SIG-M5 (cell line): Measurements from ENCODE around the gene FAM151A.

Source experiments
- DNase-seq: peaks from one replicate; lab custom pipeline; 2025; lab: John Stamatoyannopoulos, UW

Gene FAM151A

DNA sequence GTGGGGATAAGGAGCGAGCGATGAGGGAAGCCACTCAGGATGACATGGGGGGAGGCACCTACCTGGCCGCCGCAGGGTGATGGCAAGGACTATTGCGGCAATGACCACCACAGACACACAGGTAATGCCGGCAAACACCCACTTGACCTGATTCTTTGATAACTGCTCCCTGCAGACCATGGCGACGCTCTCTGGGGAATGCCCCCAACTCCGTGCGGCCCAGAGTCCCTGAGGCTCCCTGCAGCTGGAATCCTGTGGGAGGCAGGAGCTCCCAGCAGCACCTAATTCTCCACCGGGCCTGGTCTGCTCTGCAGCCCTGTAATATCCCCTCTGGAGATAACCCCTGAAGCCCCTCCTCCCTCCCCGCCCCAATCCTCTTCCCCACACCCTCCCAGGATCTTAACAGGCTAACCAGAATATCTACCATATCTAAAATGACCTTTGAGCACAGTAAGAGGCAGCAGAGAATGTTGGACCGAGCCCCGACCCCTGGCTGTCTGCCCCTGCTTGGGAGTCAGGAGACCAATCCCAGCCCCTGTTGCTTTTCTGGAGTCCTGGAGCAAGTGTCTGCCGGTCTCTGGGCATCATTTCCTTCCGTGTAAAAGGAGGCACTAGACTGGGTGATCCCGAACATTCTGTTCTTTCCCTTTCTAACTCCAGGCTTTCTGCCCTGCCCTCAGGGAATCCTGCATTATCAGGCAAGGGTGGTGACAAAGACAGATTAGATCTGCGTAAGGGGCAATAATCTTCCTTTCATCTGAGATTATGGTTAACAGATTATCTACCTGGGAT is at the start of gene FAM151A:
Gene FAM151A, minus strand, starts transcription at position 310 of the 792 bp plus-strand sequence. Its CDS starts 130 bp downstream, at position 180.
- DNase-seq = no peak

DNA sequence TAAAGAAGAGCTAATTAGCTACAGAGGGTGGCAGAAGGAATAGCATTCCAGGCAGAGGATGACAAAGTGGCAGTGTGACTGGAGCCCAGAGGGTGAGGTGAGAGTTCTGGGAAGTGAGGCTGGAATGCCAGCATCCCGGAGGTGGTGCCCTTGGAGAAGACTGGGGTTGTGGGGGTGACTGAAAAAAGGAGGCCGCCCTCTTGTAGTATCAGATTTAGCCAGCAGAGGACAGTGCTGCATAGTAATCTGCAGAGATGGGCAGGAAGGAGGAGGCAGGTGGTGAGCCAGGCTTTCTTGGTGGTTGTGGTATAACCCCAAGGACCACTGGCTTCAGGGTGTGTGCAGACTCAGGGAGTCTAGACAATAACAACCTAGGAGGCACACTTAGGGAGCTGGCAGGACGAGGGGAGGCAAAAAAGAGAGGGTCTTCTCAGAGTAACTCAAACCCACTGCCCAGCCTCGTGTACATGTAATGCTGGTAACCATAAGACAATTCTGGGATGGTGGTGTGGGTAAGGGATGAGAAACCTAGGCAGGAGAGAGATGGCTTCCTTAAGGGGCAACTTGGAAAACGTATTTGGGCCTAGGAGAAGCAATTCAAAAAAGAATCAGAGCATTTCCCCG is 48.8 kb upstream of the FAM151A start:
- no peak for DNase-seq

DNA sequence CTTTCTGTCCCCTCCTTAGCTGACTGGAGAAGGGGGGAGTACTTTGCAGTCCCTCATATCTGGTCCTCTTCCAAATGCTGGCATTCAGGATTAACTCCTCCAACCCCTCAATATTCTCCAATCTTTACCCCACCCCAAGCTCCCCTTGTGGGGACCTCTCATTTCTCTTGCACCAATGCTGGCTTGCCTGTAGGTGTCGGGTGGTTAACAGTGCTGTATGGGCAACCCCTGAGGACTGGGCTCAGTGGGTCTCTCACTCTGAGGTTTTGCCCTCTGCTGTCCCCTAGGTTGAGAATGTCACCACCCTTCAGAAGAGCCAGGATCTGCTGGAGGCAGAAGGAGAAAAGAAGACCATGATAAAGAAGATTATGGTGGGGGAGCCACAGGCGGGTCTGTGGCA is 45.2 kb upstream of the FAM151A start:
- no peak for DNase-seq

DNA sequence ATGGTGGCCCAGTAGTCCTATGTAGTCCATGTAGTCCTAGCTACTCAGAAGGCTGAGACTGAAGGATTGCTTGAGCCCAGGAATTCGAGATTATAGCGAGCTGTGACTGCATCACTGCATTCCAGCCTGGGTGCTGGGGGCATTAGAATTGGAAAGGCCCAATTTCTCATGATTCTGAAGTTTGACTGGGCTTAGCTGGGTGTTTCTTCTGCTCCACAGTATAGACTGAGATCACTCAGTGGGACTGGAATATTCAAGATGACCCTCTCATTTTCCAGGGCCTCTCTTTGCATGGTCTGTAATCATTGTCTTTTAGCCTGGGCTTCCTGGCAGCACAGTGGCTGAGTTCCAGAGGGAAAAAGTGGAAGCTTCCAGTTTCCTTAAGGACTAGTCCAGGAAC is 44.5 kb upstream of the FAM151A start:
- no peak for DNase-seq

DNA sequence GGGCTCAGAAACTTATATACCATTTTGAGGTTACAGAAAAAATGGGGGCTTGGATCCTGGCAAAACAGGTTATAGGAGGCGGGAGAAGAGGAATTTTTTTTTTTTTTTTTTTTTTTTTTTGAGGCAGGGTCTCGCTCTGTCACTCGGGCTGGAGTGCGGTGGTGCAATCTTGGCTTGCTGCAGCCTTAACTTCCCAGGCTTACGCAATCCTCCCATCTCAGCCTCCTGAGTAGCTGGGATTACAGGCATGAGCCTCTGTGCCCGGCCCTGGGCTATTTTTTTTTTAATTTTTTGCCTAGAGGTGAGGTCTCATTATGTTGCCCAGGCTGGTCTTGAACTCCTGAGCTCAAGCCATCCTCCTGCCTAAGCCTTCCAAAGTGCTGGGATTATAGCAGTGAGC is 43.0 kb upstream of the FAM151A start:
- no peak for DNase-seq

DNA sequence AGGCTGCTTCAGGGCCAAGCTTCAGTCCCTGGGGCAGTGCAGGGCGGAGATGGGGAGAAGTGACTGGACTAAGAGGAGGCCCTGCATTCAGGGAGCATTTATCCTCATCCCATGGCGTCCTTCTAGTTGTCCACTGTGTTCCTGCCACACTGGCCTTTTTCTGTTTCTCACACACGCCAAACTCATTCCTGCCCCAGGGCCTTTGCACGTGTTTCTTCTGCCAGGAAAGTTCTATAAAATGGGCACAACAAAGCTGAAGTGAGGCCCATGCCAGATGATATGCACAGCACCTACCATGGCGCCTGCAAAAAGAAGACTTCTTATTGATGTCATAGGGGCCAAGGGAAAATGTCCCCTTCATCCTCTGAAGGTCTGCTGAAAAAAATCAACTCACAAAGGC is 42.5 kb upstream of the FAM151A start:
- no peak for DNase-seq

DNA sequence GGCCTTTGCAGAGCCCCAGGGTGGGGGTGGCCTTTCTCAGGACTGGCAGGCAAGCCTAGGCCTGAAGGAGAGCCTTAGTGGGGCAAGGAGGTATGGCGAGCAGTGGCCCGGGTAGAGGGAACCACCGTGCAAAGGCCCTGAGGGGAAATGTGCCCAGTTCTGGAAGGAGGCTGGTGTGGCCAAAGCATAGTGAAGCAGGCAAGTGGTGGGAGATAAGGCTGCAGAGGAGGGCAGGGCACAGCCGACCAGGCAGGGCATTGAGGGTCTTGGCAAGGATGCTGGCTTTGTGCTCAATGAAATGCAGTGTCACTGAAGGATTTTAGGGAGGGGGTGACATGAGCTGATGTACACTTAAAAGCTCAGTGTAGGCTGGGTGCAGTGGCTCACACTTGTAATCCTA is 41.0 kb upstream of the FAM151A start:
- no peak for DNase-seq

DNA sequence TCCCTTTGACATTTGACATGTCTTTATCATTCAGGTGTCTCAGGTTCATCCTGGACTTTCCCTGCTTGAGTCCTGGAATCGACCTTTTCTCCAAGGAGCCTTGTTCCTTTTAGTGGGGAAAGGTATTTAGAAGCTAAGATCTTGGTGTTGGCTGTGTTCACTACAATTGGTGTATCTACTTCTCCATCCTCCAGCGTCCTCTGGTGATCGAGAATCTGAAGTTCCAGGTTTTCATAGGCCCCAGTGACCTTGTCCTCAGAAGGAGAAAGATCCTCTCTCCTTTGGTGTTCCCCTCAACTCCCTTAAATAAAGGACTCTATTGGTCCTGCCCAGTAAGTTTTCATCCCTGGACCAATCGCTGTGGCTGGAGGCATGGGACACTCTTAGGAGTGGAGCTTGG is 40.4 kb upstream of the FAM151A start:
- no peak for DNase-seq

DNA sequence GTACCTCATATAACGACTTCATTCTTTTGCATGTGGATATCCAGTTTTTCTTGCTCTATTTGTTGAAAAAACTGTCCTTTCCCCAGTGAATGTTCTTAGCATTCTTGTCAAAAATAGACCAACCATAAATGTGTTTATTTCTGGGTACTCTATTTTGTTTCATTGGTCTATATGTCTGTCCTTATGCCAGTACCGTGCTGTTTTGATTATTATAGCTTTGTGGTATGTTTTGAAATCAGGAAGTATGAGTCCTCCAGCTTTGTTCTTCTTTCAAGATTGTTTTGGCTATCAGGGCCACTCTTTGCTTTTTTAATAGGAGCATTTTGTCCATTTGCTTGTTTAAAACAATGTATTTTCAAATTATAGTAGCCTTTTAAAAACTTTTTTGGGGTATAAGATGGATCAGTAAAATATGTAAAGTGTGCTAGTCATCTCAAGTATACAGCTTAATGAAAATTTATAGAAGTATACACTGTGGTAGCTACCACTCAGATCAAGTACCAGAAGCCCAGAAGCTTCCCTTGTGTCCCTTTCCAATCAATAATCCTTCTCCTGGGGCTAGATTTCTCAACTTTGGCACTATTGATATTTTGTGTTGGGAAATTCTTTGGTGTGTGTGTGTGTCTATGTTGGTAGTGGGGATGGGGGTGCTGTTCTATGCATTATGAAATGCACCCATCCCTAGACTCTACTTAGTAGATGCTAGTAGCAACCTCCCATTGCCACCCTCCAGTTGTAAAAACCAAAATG is 35.0 kb upstream of the FAM151A start:
- no peak for DNase-seq

DNA sequence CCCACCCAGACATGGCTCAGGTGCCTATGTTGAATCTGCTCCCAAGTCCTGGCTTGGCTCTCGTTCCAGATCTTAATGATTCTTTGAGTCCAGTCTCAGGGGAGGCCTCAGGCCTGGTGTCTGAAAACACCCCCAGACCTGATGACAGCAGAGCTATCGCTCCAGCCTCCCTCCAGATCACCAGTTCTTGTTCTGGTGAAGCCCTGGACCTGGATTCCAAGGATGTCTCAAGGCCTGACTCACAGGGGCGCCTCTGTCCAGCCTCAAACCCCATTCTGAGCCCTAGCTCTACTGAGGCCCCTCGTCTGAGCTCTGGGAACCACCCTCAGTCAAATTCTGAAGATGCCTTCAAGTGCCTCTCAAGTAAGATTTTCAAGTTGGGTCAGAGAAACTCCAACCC is 29.7 kb upstream of the FAM151A start:
- no peak for DNase-seq

DNA sequence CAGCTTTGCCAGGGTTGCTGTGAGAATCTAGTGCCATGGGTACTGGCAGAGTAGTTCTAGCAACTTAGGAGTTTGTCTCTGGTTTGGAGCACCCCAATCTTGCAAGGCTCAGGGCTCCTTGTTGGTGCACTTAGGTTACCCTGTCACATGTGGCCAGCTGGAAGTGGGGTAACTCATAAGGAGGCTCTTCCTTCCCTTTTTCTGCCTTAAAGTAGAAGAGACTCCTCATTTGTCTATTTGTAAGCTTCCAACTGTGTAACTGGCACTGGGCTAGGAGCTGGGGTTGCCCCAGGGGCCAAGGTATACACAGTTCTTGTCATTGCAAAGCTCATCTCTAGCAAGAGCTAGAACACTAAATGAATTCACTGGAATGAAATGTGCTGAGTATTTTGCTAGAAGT is 28.8 kb upstream of the FAM151A start:
- DNase-seq = no peak

DNA sequence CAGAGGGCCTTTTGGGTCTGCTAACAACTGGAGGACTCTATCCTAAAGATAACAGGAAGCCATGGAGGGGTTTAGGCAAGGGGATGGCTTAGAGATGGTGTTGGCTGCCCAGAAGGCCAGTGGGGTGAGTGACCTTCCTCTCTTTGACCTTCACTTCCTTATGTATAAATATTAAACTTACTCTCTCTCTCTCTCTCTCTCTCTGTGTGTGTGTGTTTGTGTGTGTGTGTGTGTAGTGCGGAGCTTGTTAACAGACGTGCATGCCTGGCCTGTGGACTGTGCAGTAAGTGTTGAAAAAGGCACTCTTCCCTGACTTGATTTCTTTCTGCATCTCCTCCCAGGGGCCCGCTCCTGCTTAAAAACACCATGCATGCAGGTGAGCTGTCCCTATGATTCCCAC is 28.3 kb upstream of the FAM151A start:
- no peak for DNase-seq

DNA sequence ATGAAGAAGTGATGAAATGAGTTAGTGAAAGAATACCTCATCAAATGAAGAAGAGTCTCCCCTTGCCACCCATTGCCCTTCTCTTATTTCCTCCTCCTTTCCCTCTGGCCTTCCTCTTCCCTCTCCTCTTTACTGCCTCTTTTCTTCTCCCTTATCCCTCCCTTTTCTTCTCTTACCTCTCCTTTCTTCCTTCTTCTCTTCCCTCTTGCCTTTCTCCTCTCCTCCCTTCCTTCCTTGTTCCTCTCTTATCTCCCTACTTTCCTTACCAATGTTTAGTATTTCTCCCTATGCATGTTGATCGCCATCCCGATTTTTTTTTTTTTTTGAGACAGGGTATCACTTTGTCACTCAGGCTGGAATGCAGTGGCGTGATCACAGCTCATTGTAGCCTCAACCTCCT is 27.1 kb upstream of the FAM151A start:
- no peak for DNase-seq

DNA sequence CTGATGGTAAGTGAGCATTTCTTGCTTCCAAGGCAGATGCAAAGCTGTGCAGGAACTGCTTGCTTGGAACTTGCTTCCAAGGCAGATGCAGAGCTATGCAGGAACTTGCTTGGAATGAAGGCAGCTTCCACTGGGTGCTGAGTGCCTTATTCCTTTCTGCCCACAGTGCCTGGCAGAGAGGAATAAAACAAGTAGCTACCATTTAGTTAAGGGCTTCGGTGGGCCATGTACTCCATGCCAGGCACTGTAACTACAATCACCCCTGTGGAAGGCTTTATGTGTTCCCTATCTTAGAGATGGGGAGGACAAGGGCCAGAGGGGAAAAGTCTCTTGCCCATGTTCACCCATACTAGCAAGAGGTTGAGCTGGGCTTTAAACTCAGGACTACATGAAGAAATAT is 26.6 kb upstream of the FAM151A start:
- DNase-seq = no peak

DNA sequence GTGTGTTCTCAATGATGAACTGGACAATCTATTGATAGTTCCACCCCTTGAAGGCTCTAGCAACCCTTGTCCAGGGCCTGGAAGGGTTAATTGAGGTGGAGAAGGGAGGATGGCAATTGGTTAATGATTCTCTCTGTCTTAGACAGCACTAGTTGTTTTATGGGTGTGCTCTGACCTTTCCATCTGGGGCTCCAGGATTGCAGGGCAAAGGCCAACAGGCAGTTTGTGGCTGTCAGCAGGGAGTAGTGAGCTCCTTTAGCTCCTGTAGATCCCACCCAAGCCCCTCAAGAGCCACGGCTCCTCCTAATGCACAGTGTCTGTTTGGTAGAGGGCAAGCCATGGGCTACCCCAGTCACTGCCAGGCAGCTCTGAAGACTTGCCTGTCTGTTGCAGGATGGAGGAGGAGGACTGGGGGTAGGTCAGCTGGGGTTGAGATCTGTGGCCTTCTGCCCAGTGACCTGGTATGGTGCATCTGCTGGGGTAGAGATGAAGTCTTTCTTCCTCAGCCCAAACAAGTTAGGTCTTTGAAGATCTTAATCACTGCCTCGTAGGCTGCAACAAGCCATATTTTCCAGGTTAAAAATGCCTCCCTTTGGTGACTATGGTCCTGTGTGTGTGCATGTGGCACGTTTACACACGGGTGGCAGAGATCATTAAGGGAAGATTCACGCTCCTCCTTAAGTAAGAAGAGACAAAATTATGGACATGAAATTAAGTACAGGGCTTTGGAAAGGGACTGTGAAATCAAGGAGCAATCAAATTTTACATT is 26.0 kb upstream of the FAM151A start:
- no peak for DNase-seq

DNA sequence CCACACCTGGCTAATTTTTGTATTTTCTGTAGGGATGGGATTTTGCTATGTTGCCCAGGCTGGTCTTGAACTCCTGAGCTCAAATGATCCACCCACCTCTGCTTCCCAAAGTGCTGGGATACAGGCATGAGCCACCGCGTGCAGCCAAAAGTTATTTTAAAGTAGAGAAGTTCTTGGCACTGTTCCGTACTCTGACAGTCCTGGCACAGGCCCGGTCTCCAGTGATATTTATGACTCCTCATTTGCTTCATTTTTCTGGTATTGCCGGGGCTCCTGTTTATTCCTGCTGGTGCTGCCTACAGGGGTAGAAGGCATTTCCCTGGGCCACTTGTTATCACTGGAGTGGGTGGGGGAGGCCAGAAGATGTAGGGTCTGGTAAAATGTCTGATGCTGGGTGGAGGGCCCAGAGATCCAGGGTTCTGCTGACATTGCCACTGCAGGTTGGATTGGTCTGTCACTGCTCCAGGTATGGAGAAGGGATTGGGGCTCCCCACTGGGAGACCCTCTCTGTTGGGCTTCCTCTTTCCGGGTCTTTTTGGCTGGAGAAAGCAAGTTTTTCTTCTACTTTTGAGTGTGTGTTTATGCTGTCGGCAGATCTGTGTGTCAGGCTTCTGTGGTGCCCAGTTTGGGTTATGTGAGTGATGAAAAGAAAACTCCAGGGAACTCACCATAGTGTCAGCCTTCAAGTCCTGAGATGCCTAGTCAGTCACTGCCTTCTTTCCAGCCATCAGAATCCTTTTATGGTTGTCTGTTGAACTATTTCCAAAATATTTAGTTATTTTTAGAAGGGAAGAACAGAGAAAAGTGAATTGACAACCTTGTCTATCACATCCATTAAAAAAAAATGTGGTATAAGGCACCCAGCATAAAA is 22.7 kb upstream of the FAM151A start:
- no peak for DNase-seq

DNA sequence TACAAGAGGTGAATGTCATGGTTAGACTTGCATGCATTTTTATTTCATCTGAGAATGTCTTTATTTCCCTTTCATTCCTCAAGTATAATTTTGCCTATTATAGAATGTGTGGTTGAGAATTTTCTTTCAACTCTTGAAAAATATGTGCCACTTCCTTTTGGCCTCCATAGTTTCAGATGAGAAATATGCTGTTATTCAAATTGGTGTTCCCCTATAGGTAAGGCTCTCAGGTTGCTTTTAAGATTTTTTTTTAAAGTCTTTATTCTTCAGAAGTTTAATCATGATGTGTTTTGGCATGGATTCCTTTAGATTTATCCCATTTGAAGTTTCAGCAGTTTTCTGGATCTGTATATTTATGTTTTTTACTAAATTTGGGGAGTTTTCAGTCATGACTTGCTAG is 20.4 kb upstream of the FAM151A start:
- DNase-seq = no peak

DNA sequence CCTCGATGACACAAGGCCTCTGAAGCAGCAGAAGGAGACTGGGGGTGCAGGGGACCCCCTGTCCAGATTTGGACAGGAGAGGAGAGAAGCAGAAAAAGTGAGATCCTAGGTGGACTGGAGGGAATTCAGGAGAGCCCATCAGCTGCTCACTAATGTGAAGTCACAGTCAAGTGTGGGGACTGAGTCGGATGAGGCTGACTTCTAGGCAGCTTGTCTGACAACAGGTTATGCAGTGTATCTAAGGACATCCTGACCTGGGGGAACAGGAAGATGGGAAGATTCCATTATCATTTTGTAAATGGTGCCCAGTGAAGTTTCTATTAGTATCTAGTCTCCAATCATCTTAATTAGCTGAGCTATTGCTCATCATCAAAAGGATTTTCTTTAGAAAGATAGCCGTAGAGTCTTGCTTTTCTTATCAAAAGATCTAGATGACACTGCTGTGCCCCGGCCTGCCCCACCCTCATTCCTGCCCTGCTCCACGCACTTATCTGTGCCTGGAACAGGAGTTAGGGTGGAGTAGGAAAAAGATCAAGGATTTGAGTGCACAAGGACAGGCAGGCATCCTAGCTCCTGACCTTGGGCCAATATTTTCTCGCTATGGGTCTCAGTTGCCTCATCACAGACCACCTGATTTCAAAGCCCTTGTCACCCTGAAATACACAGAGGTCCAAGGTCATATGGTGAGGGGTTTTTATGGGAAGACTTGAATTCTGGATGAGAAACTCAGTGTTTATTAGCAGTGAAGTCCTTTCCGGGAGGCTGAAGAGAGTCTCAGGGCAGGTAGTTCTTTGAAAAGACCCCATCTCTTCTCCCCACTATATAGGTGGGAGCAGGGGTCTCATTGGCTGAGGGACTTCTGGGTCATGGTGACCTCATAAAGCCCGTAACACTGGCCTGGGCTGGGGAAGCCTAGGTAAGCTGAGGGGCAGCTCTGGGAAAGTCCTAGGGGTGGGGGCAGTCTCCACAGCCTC is 17.8 kb upstream of the FAM151A start, which contains the start of gene MROH7:
Gene MROH7, plus strand, starts transcription at position 924 of the 974 bp plus-strand sequence. CDS start 11,141 bp downstream, outside the sequence.
- DNase-seq = no peak

DNA sequence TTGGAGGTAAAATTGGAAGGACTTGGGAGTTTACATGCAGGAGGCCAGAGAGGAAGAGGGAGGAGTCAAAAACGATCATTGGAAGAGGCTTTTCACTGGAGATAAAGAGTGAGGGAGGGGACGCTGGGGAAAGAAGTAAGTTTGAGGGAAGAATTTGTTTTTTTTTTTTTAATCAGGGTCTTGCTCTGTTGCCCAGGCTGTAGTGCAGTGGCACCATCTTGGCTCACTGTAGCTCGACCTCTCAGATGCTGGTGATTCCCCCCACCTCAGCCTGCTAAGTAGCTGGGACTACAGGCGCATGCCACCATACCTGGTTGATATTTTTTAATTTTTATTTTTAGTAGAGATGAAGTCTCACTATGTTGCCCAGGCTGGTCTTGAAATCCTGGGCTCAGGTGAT is 17.0 kb upstream of the FAM151A start:
- DNase-seq = no peak
